ENCODE data around the gene CHD9.
"Not testable (repeated sequence)": the region's sequence is repeated elsewhere in the genome, so short reads cannot be mapped to it uniquely, and the experiment has no call there.

The CHD9 gene

GRCh38 chr16:53150769-53151168 lies 96.0 kb downstream of the CHD9 start:
- Mint-ChIP-seq H3K4me1 (ENCODE audit: low read depth) (peaks cover 3% of the 10 kb centered on the region), H3K27me3 (no peaks in the 10 kb centered on the region), H3K36me3 (no peaks in the 10 kb centered on the region), H3K27ac (no peak overlapping the region), H3K4me3 (no peak overlapping the region), H3K9me3 (ENCODE audit: low read depth) (no peaks in the 10 kb centered on the region)

DNA sequence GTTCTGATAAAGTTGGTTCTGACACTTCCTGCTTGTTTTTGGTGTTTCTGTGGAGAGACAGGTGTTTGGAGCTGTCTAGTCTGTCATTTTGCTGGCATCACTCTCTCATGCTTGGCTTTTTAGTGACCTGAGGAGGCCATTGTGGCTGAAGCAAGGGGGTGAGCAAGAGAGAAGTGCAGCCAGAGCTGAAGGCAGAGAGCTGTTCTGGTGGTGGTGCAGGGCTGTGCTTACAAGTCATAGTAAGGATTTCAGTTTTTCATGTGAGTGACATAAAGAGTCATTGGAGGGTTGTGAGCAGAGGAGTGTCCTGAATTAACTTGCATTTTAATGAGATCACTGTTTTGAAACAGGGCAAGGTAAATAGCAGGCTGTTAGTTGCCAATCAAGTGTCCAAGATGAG lies 97.5 kb downstream of the CHD9 start:
- no peak overlapping the region for H3K27ac Mint-ChIP-seq
- no peaks in the 10 kb centered on the region for H3K4me1 Mint-ChIP-seq (ENCODE audit: low read depth)
- no peaks in the 10 kb centered on the region for H3K27me3 Mint-ChIP-seq
- no peak overlapping the region for H3K4me3 Mint-ChIP-seq
- H3K36me3 Mint-ChIP-seq = peaks cover 7% of the 10 kb centered on the region
- no peaks in the 10 kb centered on the region for H3K9me3 Mint-ChIP-seq (ENCODE audit: low read depth)

DNA sequence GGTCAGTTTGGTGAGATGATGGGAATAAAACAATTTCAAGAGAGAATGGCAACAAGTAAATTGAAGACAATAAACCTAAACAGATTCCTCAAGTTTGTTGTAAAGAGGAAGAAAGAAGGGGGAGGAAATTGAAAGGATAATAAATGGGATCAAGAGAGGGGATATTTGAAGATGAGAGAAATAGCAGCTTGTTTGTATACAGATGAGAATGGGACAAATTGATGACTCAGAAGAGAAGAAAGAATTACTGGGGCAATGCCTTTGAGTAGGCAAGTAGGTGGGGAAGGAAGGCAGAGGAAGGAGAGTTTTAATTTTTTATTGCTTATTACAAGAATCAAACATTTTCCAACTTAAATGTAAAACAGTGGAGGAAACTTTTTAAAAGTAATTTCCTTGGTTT lies 98.3 kb downstream of the CHD9 start:
- no peaks in the 10 kb centered on the region for H3K27me3 Mint-ChIP-seq
- H3K4me3 Mint-ChIP-seq = no peak overlapping the region
- H3K36me3 Mint-ChIP-seq = peaks cover 7% of the 10 kb centered on the region
- no peaks in the 10 kb centered on the region for H3K4me1 Mint-ChIP-seq (ENCODE audit: low read depth)
- no peak overlapping the region for H3K27ac Mint-ChIP-seq
- H3K9me3 Mint-ChIP-seq (ENCODE audit: low read depth) = no peaks in the 10 kb centered on the region

DNA sequence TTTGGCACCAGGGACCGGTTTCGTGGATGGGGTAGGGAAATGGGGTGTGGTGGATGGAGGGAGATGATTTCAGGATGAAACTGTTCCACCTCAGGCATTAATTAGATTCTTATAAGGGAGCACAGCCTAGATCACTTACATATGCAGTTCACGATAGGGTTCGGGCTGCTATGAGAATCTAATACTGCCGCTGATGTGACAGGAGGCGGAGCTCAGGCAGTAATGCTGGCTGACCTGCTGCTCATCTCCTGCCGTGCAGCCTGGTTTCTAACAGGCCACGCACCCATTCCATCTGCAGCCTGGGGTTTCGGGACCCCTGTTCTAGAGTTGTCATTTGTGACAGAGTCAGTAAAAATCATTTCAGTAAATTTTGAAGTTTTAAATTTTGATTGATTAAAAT lies 99.7 kb downstream of the CHD9 start:
- H3K27ac Mint-ChIP-seq = no peak overlapping the region

DNA sequence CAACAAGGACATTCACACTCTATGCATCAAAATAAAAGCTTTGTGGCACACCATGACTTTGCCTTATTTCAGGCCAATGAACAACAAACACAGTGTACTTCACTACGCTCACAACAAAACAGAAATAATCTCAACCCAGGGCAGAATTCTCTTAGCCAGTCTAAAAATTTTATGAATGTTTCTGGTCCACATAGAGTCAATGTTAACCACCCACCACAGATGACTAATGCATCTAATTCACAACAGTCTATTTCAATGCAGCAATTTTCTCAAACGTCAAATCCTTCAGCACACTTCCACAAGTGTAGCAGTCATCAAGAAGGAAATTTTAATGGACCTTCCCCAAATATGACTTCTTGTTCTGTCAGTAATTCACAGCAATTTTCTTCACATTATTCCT lies 101.7 kb downstream of the CHD9 start:
- H3K36me3 Mint-ChIP-seq = peaks cover 7% of the 10 kb centered on the region

More for the DNA sequence above, 99.7 kb downstream of the CHD9 start:
- H3K27me3 Mint-ChIP-seq = no peaks in the 10 kb centered on the region
- no peak overlapping the region for H3K4me3 Mint-ChIP-seq
- H3K4me1 Mint-ChIP-seq (ENCODE audit: low read depth) = no peaks in the 10 kb centered on the region
- no peaks in the 10 kb centered on the region for H3K9me3 Mint-ChIP-seq (ENCODE audit: low read depth)
- H3K36me3 Mint-ChIP-seq = peaks cover 7% of the 10 kb centered on the region

DNA sequence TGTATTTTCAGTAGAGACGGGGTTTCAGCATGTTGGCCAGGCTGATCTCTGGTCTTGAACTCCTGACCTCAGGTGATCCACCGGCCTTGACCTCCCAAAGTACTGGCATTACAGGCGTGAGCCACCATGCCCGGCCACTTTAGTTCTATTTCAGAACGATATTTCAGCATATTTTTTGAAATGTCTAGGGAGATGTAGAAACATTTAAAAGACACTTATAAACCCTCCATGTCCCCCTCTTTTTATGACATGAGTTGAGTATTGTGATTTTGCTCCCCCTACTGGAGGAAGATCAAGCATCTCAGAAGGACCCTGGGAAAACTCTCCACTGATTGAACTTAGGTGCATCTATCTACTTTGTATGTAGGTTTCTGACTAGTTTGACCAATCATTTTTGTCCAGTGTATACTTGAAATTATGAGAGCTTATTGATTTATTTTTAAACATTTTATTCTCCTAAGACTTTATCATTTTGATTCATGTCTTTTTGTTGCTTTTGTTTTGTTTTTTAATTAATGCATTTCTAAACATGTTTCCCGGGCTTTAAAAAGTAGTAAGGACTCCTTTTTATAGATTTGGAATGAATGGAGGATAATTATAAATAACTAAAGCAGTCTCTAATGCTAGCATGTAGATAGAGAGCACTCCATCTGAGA lies 105.1 kb downstream of the CHD9 start:
- Mint-ChIP-seq H3K4me3 (no peak overlapping the region), H3K27me3 (no peaks in the 10 kb centered on the region), H3K36me3 (peaks cover 9% of the 10 kb centered on the region), H3K9me3 (ENCODE audit: low read depth) (no peaks in the 10 kb centered on the region), H3K27ac (no peak overlapping the region), H3K4me1 (ENCODE audit: low read depth) (peaks cover 3% of the 10 kb centered on the region)

More for the DNA sequence above, 101.7 kb downstream of the CHD9 start:
- no peaks in the 10 kb centered on the region for H3K27me3 Mint-ChIP-seq
- H3K9me3 Mint-ChIP-seq (ENCODE audit: low read depth) = no peaks in the 10 kb centered on the region
- H3K4me1 Mint-ChIP-seq (ENCODE audit: low read depth) = peaks cover 3% of the 10 kb centered on the region
- H3K27ac Mint-ChIP-seq = no peak overlapping the region
- no peak overlapping the region for H3K4me3 Mint-ChIP-seq

GRCh38 chr16:53166099-53166498 lies 111.3 kb downstream of the CHD9 start:
- no peaks in the 10 kb centered on the region for H3K9me3 Mint-ChIP-seq (ENCODE audit: low read depth)
- H3K27me3 Mint-ChIP-seq = no peaks in the 10 kb centered on the region
- no peak overlapping the region for H3K4me3 Mint-ChIP-seq
- peaks cover 2% of the 10 kb centered on the region for H3K36me3 Mint-ChIP-seq
- H3K4me1 Mint-ChIP-seq (ENCODE audit: low read depth) = peaks cover 10% of the 10 kb centered on the region
- no peak overlapping the region for H3K27ac Mint-ChIP-seq

DNA sequence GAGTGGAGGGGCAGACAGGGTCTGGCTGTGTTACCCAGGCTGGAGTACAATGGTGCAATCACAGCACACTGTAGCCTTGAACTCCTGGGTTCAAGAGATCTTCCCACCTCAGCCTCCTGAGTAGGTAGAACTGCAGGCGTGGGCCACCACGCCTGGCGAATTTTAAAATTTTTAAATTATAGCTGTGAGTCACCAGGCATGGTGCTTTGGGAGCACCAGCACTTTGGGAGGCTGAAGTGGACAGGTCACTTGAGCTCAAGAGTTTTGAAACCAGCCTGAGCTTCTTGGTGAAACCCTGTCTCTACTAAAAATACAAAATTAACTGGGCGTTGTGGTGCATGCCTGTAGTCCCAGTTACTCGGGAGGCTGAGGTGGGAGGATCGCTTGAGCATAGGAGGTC lies 114.0 kb downstream of the CHD9 start:
- no peak overlapping the region for H3K4me3 Mint-ChIP-seq
- no peaks in the 10 kb centered on the region for H3K36me3 Mint-ChIP-seq
- H3K27ac Mint-ChIP-seq = no peak overlapping the region
- no peaks in the 10 kb centered on the region for H3K9me3 Mint-ChIP-seq (ENCODE audit: low read depth)
- peaks cover 14% of the 10 kb centered on the region for H3K4me1 Mint-ChIP-seq (ENCODE audit: low read depth)
- no peaks in the 10 kb centered on the region for H3K27me3 Mint-ChIP-seq

DNA sequence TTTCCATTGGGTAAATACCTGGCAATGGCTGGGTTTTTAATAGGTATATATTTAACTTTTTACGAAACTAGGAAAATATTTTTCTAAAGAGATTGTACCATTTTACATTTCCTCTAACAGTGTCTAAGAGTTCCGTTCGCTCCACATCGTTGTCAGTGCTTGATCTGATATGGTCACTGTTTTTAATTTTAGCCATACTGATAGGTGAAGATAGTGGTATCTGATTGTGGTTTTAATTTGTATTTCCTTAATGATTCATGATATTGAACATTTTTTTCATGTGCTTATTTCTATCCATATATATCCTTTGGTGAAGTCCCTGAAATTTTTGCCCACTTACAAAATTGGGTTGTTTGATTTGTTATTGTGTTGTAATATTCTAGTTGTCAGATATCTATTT lies 117.7 kb downstream of the CHD9 start:
- Mint-ChIP-seq H3K4me1 (ENCODE audit: low read depth) (peaks cover 6% of the 10 kb centered on the region), H3K27ac (no peak overlapping the region), H3K9me3 (ENCODE audit: low read depth) (no peaks in the 10 kb centered on the region), H3K36me3 (peaks cover 5% of the 10 kb centered on the region), H3K27me3 (no peaks in the 10 kb centered on the region), H3K4me3 (no peak overlapping the region)

GRCh38 chr16:53175118-53175517 lies 120.3 kb downstream of the CHD9 start:
- no peaks in the 10 kb centered on the region for H3K27me3 Mint-ChIP-seq
- H3K9me3 Mint-ChIP-seq (ENCODE audit: low read depth) = no peaks in the 10 kb centered on the region

GRCh38 chr16:53176434-53176833 lies 121.6 kb downstream of the CHD9 start:
- Mint-ChIP-seq H3K27me3 (no peaks in the 10 kb centered on the region), H3K9me3 (ENCODE audit: low read depth) (no peaks in the 10 kb centered on the region), H3K36me3 (peaks cover 8% of the 10 kb centered on the region), H3K4me3 (no peak overlapping the region), H3K27ac (no peak overlapping the region), H3K4me1 (ENCODE audit: low read depth) (peaks cover 7% of the 10 kb centered on the region)

More at GRCh38 chr16:53175118-53175517, 120.3 kb downstream of the CHD9 start:
- no peak overlapping the region for H3K27ac Mint-ChIP-seq
- no peak overlapping the region for H3K4me3 Mint-ChIP-seq
- H3K4me1 Mint-ChIP-seq (ENCODE audit: low read depth) = peaks cover 7% of the 10 kb centered on the region
- peaks cover 6% of the 10 kb centered on the region for H3K36me3 Mint-ChIP-seq

GRCh38 chr16:53183442-53183841 lies 128.7 kb downstream of the CHD9 start:
- Mint-ChIP-seq H3K27ac (no peak overlapping the region), H3K9me3 (ENCODE audit: low read depth) (peaks cover 10% of the 10 kb centered on the region), H3K36me3 (peaks cover 25% of the 10 kb centered on the region), H3K4me1 (ENCODE audit: low read depth) (peaks cover 1% of the 10 kb centered on the region), H3K4me3 (no peak overlapping the region), H3K27me3 (no peaks in the 10 kb centered on the region)

- H3K4me3 Mint-ChIP-seq; H3K4me1 Mint-ChIP-seq (ENCODE audit: low read depth); H3K27me3 Mint-ChIP-seq; H3K27ac Mint-ChIP-seq: not testable (repeated sequence)
- H3K36me3 Mint-ChIP-seq = peaks cover 22% of the 10 kb centered on the region
- peaks cover 10% of the 10 kb centered on the region for H3K9me3 Mint-ChIP-seq (ENCODE audit: low read depth)
These were observed 130.9 kb downstream of the CHD9 start for GRCh38 chr16:53185741-53186140.

GRCh38 chr16:53187775-53188174 lies 133.0 kb downstream of the CHD9 start:
- Mint-ChIP-seq H3K9me3 (ENCODE audit: low read depth) (peaks cover 10% of the 10 kb centered on the region), H3K4me3 (no peak overlapping the region), H3K27ac (no peak overlapping the region), H3K27me3 (no peaks in the 10 kb centered on the region), H3K4me1 (ENCODE audit: low read depth) (no peaks in the 10 kb centered on the region), H3K36me3 (peaks cover 22% of the 10 kb centered on the region)

- Mint-ChIP-seq H3K27ac (no peak overlapping the region), H3K36me3 (peaks cover 4% of the 10 kb centered on the region), H3K4me3 (no peak overlapping the region), H3K4me1 (ENCODE audit: low read depth) (no peaks in the 10 kb centered on the region), H3K27me3 (no peaks in the 10 kb centered on the region), H3K9me3 (ENCODE audit: low read depth) (no peaks in the 10 kb centered on the region)
These were observed 136.6 kb downstream of the CHD9 start for GRCh38 chr16:53191413-53191812.

DNA sequence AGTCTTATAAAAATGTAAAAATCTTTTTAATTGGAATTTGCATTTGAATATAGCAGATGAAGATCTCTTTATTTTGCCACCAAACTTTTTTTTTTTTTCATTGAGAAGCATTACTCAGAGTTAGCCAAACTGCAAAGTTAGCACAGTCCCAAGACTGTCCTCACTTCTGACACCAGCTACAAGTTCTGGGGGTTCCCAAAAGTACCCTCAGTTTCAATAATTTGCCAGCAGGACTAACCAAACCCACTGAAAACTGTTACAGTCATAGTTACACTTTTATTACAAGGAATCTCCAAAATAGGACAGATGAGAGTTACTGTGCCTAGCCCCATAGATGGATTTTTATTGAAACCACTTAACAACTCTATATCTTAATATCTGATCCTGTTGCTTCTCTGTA lies 144.1 kb downstream of the CHD9 start:
- Mint-ChIP-seq H3K36me3 (peaks cover 11% of the 10 kb centered on the region), H3K27me3 (no peaks in the 10 kb centered on the region), H3K9me3 (ENCODE audit: low read depth) (no peaks in the 10 kb centered on the region), H3K4me3 (no peak overlapping the region), H3K4me1 (ENCODE audit: low read depth) (peaks cover 2% of the 10 kb centered on the region), H3K27ac (no peak overlapping the region)
